ENCODE data around the gene KLF13. TPM values are rescaled to one million over a fixed set of nuclear protein-coding genes. Genes with fewer than 3 reads are reported as not detected.

KLF13 gene
- total and polyA plus RNA-seq, 2 donors (not counting 1 experiment from before 2014, with no cell fraction given) = 39.6 to 42.9 TPM

- DNase-seq (ENCODE audit: low read depth in 2 of 2) = no peak
- no peak overlapping the region for H3K27ac ChIP-seq (ENCODE audit: insufficient read depth, low read length)
- H3K4me2 ChIP-seq (ENCODE audit: extremely low read depth, insufficient read depth, low read length) = no peak overlapping the region
- no peak overlapping the region for H2AFZ ChIP-seq (ENCODE audit: low read length)
- peaks cover 18% of the 10 kb centered on the region for H3K4me1 ChIP-seq (ENCODE audit: control insufficient read depth, extremely low read depth, insufficient read depth, low read length)
- H3K9me3 ChIP-seq (ENCODE audit: control insufficient read depth, insufficient read depth, low read depth, low read length) = no peaks in the 10 kb centered on the region
- H3K36me3 ChIP-seq (ENCODE audit: control insufficient read depth, insufficient read depth, low read length) = no peaks in the 10 kb centered on the region
- no peaks in the 10 kb centered on the region for H4K20me1 ChIP-seq (ENCODE audit: control insufficient read depth, extremely low read depth, insufficient read depth, low read length)
- no peaks in the 10 kb centered on the region for H3K27me3 ChIP-seq (ENCODE audit: control insufficient read depth, insufficient read depth, low read length)
- peaks cover 67% of the 10 kb centered on the region for H3K79me2 ChIP-seq (ENCODE audit: control insufficient read depth, insufficient read depth, low read length)
- no peak overlapping the region for H3K9ac ChIP-seq (ENCODE audit: insufficient read depth, low read length)
- no peak for TF ChIP-seq CTCF (conservative IDR thresholded peaks at IDR 0.05 in 1 of 2, IDR thresholded peaks at IDR 0.05 in 1 of 2; ENCODE audit: low read depth in 1 of 2, low read length in 2 of 2)
- no peak for TF ChIP-seq EZH2 (IDR thresholded peaks at IDR 0.05; ENCODE audit: low read length, missing control alignments)
- H3K4me3 ChIP-seq (replicated peaks in 1 of 4; ENCODE audit: control extremely low read depth in 1 of 4, insufficient read depth in 1 of 4, low read depth in 3 of 4, low read length in 4 of 4) = no peak overlapping the region
These were observed 30.5 kb downstream of the KLF13 start for GRCh38 chr15:31357148-31357547.

- Histone ChIP-seq H4K20me1 (ENCODE audit: control insufficient read depth, extremely low read depth, insufficient read depth, low read length) (no peaks in the 10 kb centered on the region), H3K79me2 (ENCODE audit: control insufficient read depth, insufficient read depth, low read length) (peaks cover 64% of the 10 kb centered on the region), H3K36me3 (ENCODE audit: control insufficient read depth, insufficient read depth, low read length) (no peaks in the 10 kb centered on the region), H3K27ac (ENCODE audit: insufficient read depth, low read length) (no peak overlapping the region), H3K4me3 (replicated peaks in 1 of 4; ENCODE audit: control extremely low read depth in 1 of 4, insufficient read depth in 1 of 4, low read depth in 3 of 4, low read length in 4 of 4) (no peak overlapping the region), H3K27me3 (ENCODE audit: control insufficient read depth, insufficient read depth, low read length) (no peaks in the 10 kb centered on the region), H3K9me3 (ENCODE audit: control insufficient read depth, insufficient read depth, low read depth, low read length) (no peaks in the 10 kb centered on the region), H3K4me2 (ENCODE audit: extremely low read depth, insufficient read depth, low read length) (no peak overlapping the region), H3K9ac (ENCODE audit: insufficient read depth, low read length) (no peak overlapping the region), H3K4me1 (ENCODE audit: control insufficient read depth, extremely low read depth, insufficient read depth, low read length) (peaks cover 8% of the 10 kb centered on the region), H2AFZ (ENCODE audit: low read length) (no peak overlapping the region)
- DNase-seq (ENCODE audit: low read depth in 2 of 2) = no peak
- TF ChIP-seq EZH2 (IDR thresholded peaks at IDR 0.05; ENCODE audit: low read length, missing control alignments) = no peak
- no peak for TF ChIP-seq CTCF (conservative IDR thresholded peaks at IDR 0.05 in 1 of 2, IDR thresholded peaks at IDR 0.05 in 1 of 2; ENCODE audit: low read depth in 1 of 2, low read length in 2 of 2)
These were observed 31.5 kb downstream of the KLF13 start for GRCh38 chr15:31358163-31358562.

- H3K27ac ChIP-seq (ENCODE audit: insufficient read depth, low read length) = no peak overlapping the region
- peaks cover 58% of the 10 kb centered on the region for H3K79me2 ChIP-seq (ENCODE audit: control insufficient read depth, insufficient read depth, low read length)
- no peak for DNase-seq (ENCODE audit: low read depth in 2 of 2)
- H3K9me3 ChIP-seq (ENCODE audit: control insufficient read depth, insufficient read depth, low read depth, low read length) = no peaks in the 10 kb centered on the region
- H3K27me3 ChIP-seq (ENCODE audit: control insufficient read depth, insufficient read depth, low read length) = no peaks in the 10 kb centered on the region
- H4K20me1 ChIP-seq (ENCODE audit: control insufficient read depth, extremely low read depth, insufficient read depth, low read length) = no peaks in the 10 kb centered on the region
- no peak for TF ChIP-seq CTCF (conservative IDR thresholded peaks at IDR 0.05 in 1 of 2, IDR thresholded peaks at IDR 0.05 in 1 of 2; ENCODE audit: low read depth in 1 of 2, low read length in 2 of 2)
- no peak for TF ChIP-seq EZH2 (IDR thresholded peaks at IDR 0.05; ENCODE audit: low read length, missing control alignments)
- H3K4me2 ChIP-seq (ENCODE audit: extremely low read depth, insufficient read depth, low read length) = no peak overlapping the region
- H3K4me1 ChIP-seq (ENCODE audit: control insufficient read depth, extremely low read depth, insufficient read depth, low read length) = peaks cover under 1% of the 10 kb centered on the region
- no peaks in the 10 kb centered on the region for H3K36me3 ChIP-seq (ENCODE audit: control insufficient read depth, insufficient read depth, low read length)
- H3K9ac ChIP-seq (ENCODE audit: insufficient read depth, low read length) = no peak overlapping the region
- H3K4me3 ChIP-seq (replicated peaks in 1 of 4; ENCODE audit: control extremely low read depth in 1 of 4, insufficient read depth in 1 of 4, low read depth in 3 of 4, low read length in 4 of 4) = no peak overlapping the region
- H2AFZ ChIP-seq (ENCODE audit: low read length) = no peak overlapping the region
These were observed 32.5 kb downstream of the KLF13 start for GRCh38 chr15:31358957-31359701.
